Activated gamma-delta T cell treated with Interleukin-2 at 50 U/mL for 16 hours (primary cell): ENCODE measurements around the gene MAPK8IP3.

ENCODE experiments used
- DNase-seq: peaks from one replicate; pipeline ENCODE4 v3.0.0-alpha.2; 2020

Gene MAPK8IP3

GRCh38 chr16:1816396-1817275 is 110.6 kb downstream of the MAPK8IP3 start:
- DNase-seq, result no peak

- DNase-seq, result no peak
These were observed 111.2 kb downstream of the MAPK8IP3 start for GRCh38 chr16:1817276-1817589.

- DNase-seq, result no peak
These were observed 111.7 kb downstream of the MAPK8IP3 start for GRCh38 chr16:1817716-1818115.

- DNase-seq, result no peak
These were observed 112.3 kb downstream of the MAPK8IP3 start for GRCh38 chr16:1818204-1818872.

GRCh38 chr16:1818873-1819525 is 113.0 kb downstream of the MAPK8IP3 start:
- no peak for DNase-seq

- DNase-seq, result no peak
These were observed 113.6 kb downstream of the MAPK8IP3 start for GRCh38 chr16:1819611-1820010.
